Neural cell (in vitro differentiated cells): Measurements from ENCODE around the gene TJP1. TPM values are rescaled to one million over a fixed set of nuclear protein-coding genes. Genes with fewer than 3 reads are reported as not detected.

Source experiments
- H2AFZ ChIP-seq: fragments of 200-600, 300-800 bp; sonication (generic), shearing (Covaris generic); 2 replicates; pipeline ENCODE4 v1.6.0; 2014; ENCODE audit warnings: low read depth, mild to moderate bottlenecking, antibody characterized with exemption, low read length, moderate library complexity
- H3F3A ChIP-seq: fragments of 200-600 bp; shearing (Covaris generic); 2 replicates; pipeline ENCODE4 v1.6.1; 2016; ENCODE audit warnings: mild to moderate bottlenecking, moderate library complexity, mixed read lengths, antibody characterized with exemption, low read length; ENCODE audit not compliant: insufficient read depth, poor library complexity, severe bottlenecking
- H3K27ac ChIP-seq: fragments of 200-600, 300-800 bp; sonication (generic), shearing (Covaris generic); 2 replicates; pipeline ENCODE4 v1.5.1; 2014; ENCODE audit warnings: mild to moderate bottlenecking, low read length, moderate library complexity
- H3K27me3 ChIP-seq: fragments of 300-800, 200-600 bp; sonication (generic), shearing (Covaris generic); 2 replicates; pipeline ENCODE4 v1.6.0; 2014; ENCODE audit warnings: mild to moderate bottlenecking, low read depth, low read length, moderate library complexity; ENCODE audit not compliant: insufficient read depth
- H3K36me3 ChIP-seq: fragments of 300-800, 200-600 bp; sonication (generic), shearing (Covaris generic); 2 replicates; pipeline ENCODE4 v1.5.1; 2014; ENCODE audit warnings: mild to moderate bottlenecking, antibody characterized with exemption, low read length, moderate library complexity; ENCODE audit not compliant: insufficient read depth
- H3K4me2 ChIP-seq: fragments of 300-800, 200-600 bp; sonication (generic), shearing (Covaris generic); 2 replicates; pipeline ENCODE4 v1.6.0; 2014; ENCODE audit warnings: mild to moderate bottlenecking, low read length
- H3K4me3 ChIP-seq: fragments of 300-800, 200-600 bp; sonication (generic), shearing (Covaris generic); 2 replicates; pipeline ENCODE4 v1.5.1; 2014; ENCODE audit warnings: mild to moderate bottlenecking, low read length, moderate library complexity
- H3K79me2 ChIP-seq: fragments of 200-600 bp; shearing (Covaris generic); replicated peaks from 2 replicates; pipeline ENCODE4 v1.6.0; 2014; ENCODE audit warnings: mild to moderate bottlenecking, low read length, moderate library complexity; ENCODE audit not compliant: insufficient read depth
- H3K9ac ChIP-seq: fragments of 300-800, 200-600 bp; sonication (generic), shearing (Covaris generic); 2 replicates; pipeline ENCODE4 v1.6.1; 2016; ENCODE audit warnings: mild to moderate bottlenecking, low read length, mixed read lengths
- H3K9me2 ChIP-seq: fragments of 200-600 bp; shearing (Covaris generic); 2 replicates; pipeline ENCODE4 v1.6.1; 2016; ENCODE audit warnings: mild to moderate bottlenecking, low read length, mixed read lengths; ENCODE audit not compliant: insufficient read depth
- H3K9me3 ChIP-seq: fragments of 200-600, 300-800 bp; sonication (generic), shearing (Covaris generic); 2 replicates; pipeline ENCODE4 v1.6.1; 2016; ENCODE audit warnings: mild to moderate bottlenecking, mixed run types, low read length, moderate library complexity, mixed read lengths
- H4K20me1 ChIP-seq: fragments of 200-600 bp; shearing (Covaris generic); 2 replicates; pipeline ENCODE4 v1.6.1; 2016; ENCODE audit warnings: mild to moderate bottlenecking, mixed run types; ENCODE audit not compliant: insufficient read depth
- EP300 ChIP-seq: fragments of 450-650 bp; conservative IDR thresholded peaks from 2 replicates; pipeline ENCODE4 v1.6.1; 2014; ENCODE audit warnings: antibody characterized with exemption, mild to moderate bottlenecking, moderate library complexity; ENCODE audit not compliant: poor library complexity, severe bottlenecking
- EZH2 ChIP-seq: fragments of 200-600, 300-800 bp; shearing (Covaris generic), sonication (generic); IDR thresholded peaks from 2 replicates; pipeline ENCODE4 v1.6.1; 2014; ENCODE audit warnings: antibody characterized with exemption, low read length, borderline replicate concordance, mild to moderate bottlenecking; ENCODE audit not compliant: insufficient read depth, poor library complexity, severe bottlenecking
- MXI1 ChIP-seq: fragments of 450-650 bp; conservative IDR thresholded peaks from 2 replicates; pipeline ENCODE4 v1.6.1; 2014; ENCODE audit warnings: antibody characterized with exemption, mild to moderate bottlenecking; ENCODE audit not compliant: poor library complexity, severe bottlenecking
- POLR2AphosphoS5 ChIP-seq: IDR thresholded peaks from 2 replicates; pipeline ENCODE4 v1.6.1; 2012
- RAD21 ChIP-seq: fragments of 450-650 bp; conservative IDR thresholded peaks from 2 replicates; pipeline ENCODE4 v1.6.1; 2014; ENCODE audit warnings: antibody characterized with exemption, mild to moderate bottlenecking, moderate library complexity
- SMC3 ChIP-seq: fragments of 450-650 bp; conservative IDR thresholded peaks from 2 replicates; pipeline ENCODE4 v1.6.1; 2014; ENCODE audit warnings: antibody characterized with exemption, mild to moderate bottlenecking, moderate library complexity; ENCODE audit not compliant: poor library complexity
- TAF1 ChIP-seq: IDR thresholded peaks from 2 replicates; pipeline ENCODE4 v1.6.1; 2012; ENCODE audit warnings: low read depth
- polyA plus RNA-seq: library from polyadenylated mRNA; depleted of rRNA; stranded (reverse); fragments of >200 nt; gene quantifications from 2 replicates; pipeline ENCODE4 v1.2.3, GENCODE V29; 2014
- TF ChIP-seq, protein P1 (sequence below): IDR thresholded peaks from 2 replicates; pipeline ENCODE4 v1.6.1; 2012; ENCODE audit warnings: borderline replicate concordance
- TF ChIP-seq, protein P2 (sequence below): fragments of 450-650 bp; IDR thresholded peaks from 2 replicates; pipeline ENCODE4 v1.5.1; 2014; ENCODE audit warnings: antibody characterized with exemption, mild to moderate bottlenecking, moderate library complexity; ENCODE audit not compliant: poor library complexity, severe bottlenecking

The TJP1 gene
- polyA plus RNA-seq, 1 donor from 2014 or later: 6.2 TPM

DNA sequence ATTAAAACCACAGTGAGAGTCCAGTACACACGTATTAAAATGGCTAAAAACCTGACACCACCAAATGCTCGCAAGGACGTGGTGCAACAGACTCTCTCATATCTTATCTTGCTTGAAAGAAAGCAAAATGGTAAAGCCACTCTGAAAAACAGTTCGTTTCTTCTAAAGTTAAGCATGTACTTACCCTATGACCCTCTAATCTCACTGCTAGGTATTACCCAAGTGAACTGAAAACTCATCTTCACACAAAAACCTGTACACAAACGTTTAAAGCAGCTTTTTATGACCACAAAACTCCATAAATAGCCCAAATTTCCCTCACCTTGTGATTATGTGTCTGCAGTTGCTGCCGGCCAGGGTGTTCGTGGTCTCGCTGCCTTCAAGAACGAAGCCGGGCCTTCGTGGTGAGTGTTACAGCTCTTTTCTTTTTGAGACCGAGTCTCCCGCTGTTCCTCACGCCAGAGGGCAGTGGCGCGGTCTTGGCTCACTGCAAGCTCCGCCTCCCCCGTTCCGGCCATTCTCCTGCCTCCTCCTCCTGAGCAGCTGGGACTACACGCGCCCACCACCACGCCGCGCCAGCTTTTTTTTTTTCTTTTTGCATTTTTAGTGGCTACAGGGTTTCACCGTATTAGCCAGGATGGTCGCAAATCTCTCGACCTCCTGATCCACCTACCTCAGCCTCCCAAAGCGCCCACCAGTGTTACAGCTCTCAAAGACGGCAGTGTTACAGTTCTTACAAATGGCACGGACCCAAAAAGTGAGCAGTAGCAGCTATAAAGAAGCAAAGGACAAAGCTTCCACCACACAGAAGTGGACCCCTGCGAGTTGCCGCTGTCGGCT, 165.4 kb downstream of the TJP1 start:
- H3K4me3 ChIP-seq: no peak overlapping the region
- no peaks in the 10 kb centered on the region for H3F3A ChIP-seq
- H4K20me1 ChIP-seq: no peaks in the 10 kb centered on the region
- no peaks in the 10 kb centered on the region for H3K27me3 ChIP-seq
- TF ChIP-seq RAD21: no peak
- no peaks in the 10 kb centered on the region for H3K79me2 ChIP-seq
- no peaks in the 10 kb centered on the region for H3K9me2 ChIP-seq
- H3K36me3 ChIP-seq: no peaks in the 10 kb centered on the region
- no peak overlapping the region for H3K27ac ChIP-seq
- no peak overlapping the region for H3K4me2 ChIP-seq
- H3K9ac ChIP-seq: no peak overlapping the region
- no peaks in the 10 kb centered on the region for H3K9me3 ChIP-seq
- no peak overlapping the region for H2AFZ ChIP-seq

DNA sequence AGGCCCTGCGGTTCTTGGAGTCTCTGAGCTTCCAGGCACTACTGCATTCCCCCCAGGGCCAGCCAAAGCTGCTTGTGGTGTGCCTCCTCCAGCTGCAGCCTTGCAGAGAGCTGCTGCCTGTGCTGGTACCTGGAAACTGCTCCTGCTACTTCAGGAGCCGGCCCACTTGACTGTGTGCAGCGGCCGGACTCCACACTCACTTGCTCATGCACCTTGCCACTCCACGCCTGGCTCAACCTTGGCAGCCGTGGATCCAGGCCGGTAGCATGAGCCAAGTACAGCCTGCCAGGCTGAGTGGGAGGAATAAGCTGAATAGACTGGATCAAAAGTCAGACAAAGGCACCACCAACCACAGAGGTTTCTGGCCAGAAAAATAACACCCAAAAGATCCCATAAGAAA, 169.7 kb downstream of the TJP1 start:
- Histone ChIP-seq H3K27me3 (no peaks in the 10 kb centered on the region), H3K36me3 (no peaks in the 10 kb centered on the region), H2AFZ (no peak overlapping the region), H3F3A (no peaks in the 10 kb centered on the region), H3K9ac (no peak overlapping the region), H3K4me2 (no peak overlapping the region), H3K27ac (no peak overlapping the region), H3K9me2 (no peaks in the 10 kb centered on the region), H3K9me3 (no peaks in the 10 kb centered on the region), H3K4me3 (no peak overlapping the region), H4K20me1 (no peaks in the 10 kb centered on the region), H3K79me2 (no peaks in the 10 kb centered on the region)
- TF ChIP-seq TAF1: no peak
- no peak for TF ChIP-seq SMC3
- TF ChIP-seq MXI1: no peak
- TF ChIP-seq RAD21: no peak
- no peak for TF ChIP-seq POLR2AphosphoS5
- TF ChIP-seq, protein P1, sequence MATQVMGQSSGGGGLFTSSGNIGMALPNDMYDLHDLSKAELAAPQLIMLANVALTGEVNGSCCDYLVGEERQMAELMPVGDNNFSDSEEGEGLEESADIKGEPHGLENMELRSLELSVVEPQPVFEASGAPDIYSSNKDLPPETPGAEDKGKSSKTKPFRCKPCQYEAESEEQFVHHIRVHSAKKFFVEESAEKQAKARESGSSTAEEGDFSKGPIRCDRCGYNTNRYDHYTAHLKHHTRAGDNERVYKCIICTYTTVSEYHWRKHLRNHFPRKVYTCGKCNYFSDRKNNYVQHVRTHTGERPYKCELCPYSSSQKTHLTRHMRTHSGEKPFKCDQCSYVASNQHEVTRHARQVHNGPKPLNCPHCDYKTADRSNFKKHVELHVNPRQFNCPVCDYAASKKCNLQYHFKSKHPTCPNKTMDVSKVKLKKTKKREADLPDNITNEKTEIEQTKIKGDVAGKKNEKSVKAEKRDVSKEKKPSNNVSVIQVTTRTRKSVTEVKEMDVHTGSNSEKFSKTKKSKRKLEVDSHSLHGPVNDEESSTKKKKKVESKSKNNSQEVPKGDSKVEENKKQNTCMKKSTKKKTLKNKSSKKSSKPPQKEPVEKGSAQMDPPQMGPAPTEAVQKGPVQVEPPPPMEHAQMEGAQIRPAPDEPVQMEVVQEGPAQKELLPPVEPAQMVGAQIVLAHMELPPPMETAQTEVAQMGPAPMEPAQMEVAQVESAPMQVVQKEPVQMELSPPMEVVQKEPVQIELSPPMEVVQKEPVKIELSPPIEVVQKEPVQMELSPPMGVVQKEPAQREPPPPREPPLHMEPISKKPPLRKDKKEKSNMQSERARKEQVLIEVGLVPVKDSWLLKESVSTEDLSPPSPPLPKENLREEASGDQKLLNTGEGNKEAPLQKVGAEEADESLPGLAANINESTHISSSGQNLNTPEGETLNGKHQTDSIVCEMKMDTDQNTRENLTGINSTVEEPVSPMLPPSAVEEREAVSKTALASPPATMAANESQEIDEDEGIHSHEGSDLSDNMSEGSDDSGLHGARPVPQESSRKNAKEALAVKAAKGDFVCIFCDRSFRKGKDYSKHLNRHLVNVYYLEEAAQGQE: no peak
- no peak for TF ChIP-seq EZH2
- no peak for TF ChIP-seq EP300
- TF ChIP-seq, protein P2, sequence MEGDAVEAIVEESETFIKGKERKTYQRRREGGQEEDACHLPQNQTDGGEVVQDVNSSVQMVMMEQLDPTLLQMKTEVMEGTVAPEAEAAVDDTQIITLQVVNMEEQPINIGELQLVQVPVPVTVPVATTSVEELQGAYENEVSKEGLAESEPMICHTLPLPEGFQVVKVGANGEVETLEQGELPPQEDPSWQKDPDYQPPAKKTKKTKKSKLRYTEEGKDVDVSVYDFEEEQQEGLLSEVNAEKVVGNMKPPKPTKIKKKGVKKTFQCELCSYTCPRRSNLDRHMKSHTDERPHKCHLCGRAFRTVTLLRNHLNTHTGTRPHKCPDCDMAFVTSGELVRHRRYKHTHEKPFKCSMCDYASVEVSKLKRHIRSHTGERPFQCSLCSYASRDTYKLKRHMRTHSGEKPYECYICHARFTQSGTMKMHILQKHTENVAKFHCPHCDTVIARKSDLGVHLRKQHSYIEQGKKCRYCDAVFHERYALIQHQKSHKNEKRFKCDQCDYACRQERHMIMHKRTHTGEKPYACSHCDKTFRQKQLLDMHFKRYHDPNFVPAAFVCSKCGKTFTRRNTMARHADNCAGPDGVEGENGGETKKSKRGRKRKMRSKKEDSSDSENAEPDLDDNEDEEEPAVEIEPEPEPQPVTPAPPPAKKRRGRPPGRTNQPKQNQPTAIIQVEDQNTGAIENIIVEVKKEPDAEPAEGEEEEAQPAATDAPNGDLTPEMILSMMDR: no peak
